ENCODE measurements around the gene TMEM187. TPM values are rescaled to one million over a fixed set of nuclear protein-coding genes. Genes with fewer than 3 reads are reported as not detected.
"Not testable (repeated sequence)": the region's sequence is repeated elsewhere in the genome, so short reads cannot be mapped to it uniquely, and the experiment has no call there.

Gene TMEM187
- total RNA-seq, 4 donors from 2014 or later = 3.6 to 6.9 (median 6.1) TPM

GRCh38 chrX:153993978-153994377, 21.4 kb downstream of the TMEM187 start:
- Histone ChIP-seq H3K4me3 (no peak overlapping the region), H3K36me3 (no peaks in the 10 kb centered on the region), H3K4me1 (no peaks in the 10 kb centered on the region), H3K9me3 (no peaks in the 10 kb centered on the region), H3K27ac (replicated peaks in 1 of 4) (no peak overlapping the region), H3K27me3 (peaks cover 0 to 6% (median 0%) of the 10 kb centered on the region in 4 donors)
- no peak for DNase-seq (ENCODE audit: extremely low spot score)
- intact Hi-C loops (cut with DNase I) = no loop called here
- 85% methylated on average over 10 of the region's 10 CpGs for WGBS
- TF ChIP-seq POLR2A (IDR thresholded peaks at IDR 0.05; ENCODE audit: low read depth) (no peak), POLR2AphosphoS5 (IDR thresholded peaks at IDR 0.05) (no peak)

GRCh38 chrX:153994398-153994797, 21.8 kb downstream of the TMEM187 start:
- DNase-seq (ENCODE audit: extremely low spot score); H3K27ac ChIP-seq (replicated peaks in 1 of 4); H3K9me3 ChIP-seq; H3K36me3 ChIP-seq; intact Hi-C loops (cut with DNase I); H3K27me3 ChIP-seq; H3K4me1 ChIP-seq; H3K4me3 ChIP-seq: not testable (repeated sequence)
- WGBS = 51% methylated on average over 3 of the region's 5 CpGs

GRCh38 chrX:153995504-153995903, 22.9 kb downstream of the TMEM187 start:
- H3K9me3 ChIP-seq = no peaks in the 10 kb centered on the region
- TF ChIP-seq POLR2AphosphoS5 (IDR thresholded peaks at IDR 0.05) (no peak), CTCF (IDR thresholded peaks at IDR 0.05) (no peak), EP300 (IDR thresholded peaks at IDR 0.05) (no peak), POLR2A (IDR thresholded peaks at IDR 0.05; ENCODE audit: low read depth) (no peak)
- 95% methylated on average over 8 of the region's 8 CpGs for WGBS

GRCh38 chrX:153999359-154000037, 26.9 kb downstream of the TMEM187 start:
- H3K36me3 ChIP-seq = no peaks in the 10 kb centered on the region
- H3K9me3 ChIP-seq = no peaks in the 10 kb centered on the region
- WGBS = 76% methylated on average over 19 of the region's 19 CpGs
- TF ChIP-seq EP300 (IDR thresholded peaks at IDR 0.05) = no peak
- TF ChIP-seq POLR2AphosphoS5 (IDR thresholded peaks at IDR 0.05) = no peak
- TF ChIP-seq CTCF (IDR thresholded peaks at IDR 0.05) = no peak
- TF ChIP-seq POLR2A (IDR thresholded peaks at IDR 0.05; ENCODE audit: low read depth) = no peak
- H3K27me3 ChIP-seq = peaks cover 0 to 6% (median 0%) of the 10 kb centered on the region in 4 donors
- no peak overlapping the region for H3K4me3 ChIP-seq
- no peak for DNase-seq (ENCODE audit: extremely low spot score)
- intact Hi-C loops (cut with DNase I) = no loop called here
- H3K4me1 ChIP-seq = peaks cover 0 to 4% (median 0%) of the 10 kb centered on the region in 4 donors
- H3K27ac ChIP-seq (replicated peaks in 1 of 4) = no peak overlapping the region

More at GRCh38 chrX:153995504-153995903, 22.9 kb downstream of the TMEM187 start:
- no peak for DNase-seq (ENCODE audit: extremely low spot score)
- no peak overlapping the region for H3K27ac ChIP-seq (replicated peaks in 1 of 4)
- no peaks in the 10 kb centered on the region for H3K36me3 ChIP-seq
- no peak overlapping the region for H3K4me3 ChIP-seq
- peaks cover 0 to 6% (median 0%) of the 10 kb centered on the region in 4 donors for H3K27me3 ChIP-seq
- intact Hi-C loops (cut with DNase I) = no loop called here
- H3K4me1 ChIP-seq = no peaks in the 10 kb centered on the region

GRCh38 chrX:154000051-154000450, 27.5 kb downstream of the TMEM187 start:
- H3K9me3 ChIP-seq = no peaks in the 10 kb centered on the region
- DNase-seq (ENCODE audit: extremely low spot score) = no peak
- TF ChIP-seq POLR2A (IDR thresholded peaks at IDR 0.05; ENCODE audit: low read depth) (no peak), POLR2AphosphoS5 (IDR thresholded peaks at IDR 0.05) (no peak), CTCF (IDR thresholded peaks at IDR 0.05) (no peak), EP300 (IDR thresholded peaks at IDR 0.05) (no peak)
- intact Hi-C loops (cut with DNase I) = no loop called here
- 40% methylated on average over 2 of the region's 5 CpGs for WGBS
- H3K4me1 ChIP-seq = peaks cover 0 to 4% (median 0%) of the 10 kb centered on the region in 4 donors
- H3K27ac ChIP-seq (replicated peaks in 1 of 4) = no peak overlapping the region
- H3K36me3 ChIP-seq = no peaks in the 10 kb centered on the region
- H3K27me3 ChIP-seq = peaks cover 0 to 6% (median 0%) of the 10 kb centered on the region in 4 donors
- H3K4me3 ChIP-seq = no peak overlapping the region
